Activated CD4-positive, alpha-beta T cell treated with anti-CD3 and anti-CD28 coated beads, Interleukin-2, amount 10 ng/mL, durations not matched to agents 24 days and 14 days (primary cell): Measurements from ENCODE around the gene CKB. TPM values are rescaled to one million over a fixed set of nuclear protein-coding genes. Genes with fewer than 3 reads are reported as not detected.

Experiments
- DNase-seq: peaks from one replicate; pipeline ENCODE4 v3.0.0; 2022
- H3K27ac Mint-ChIP-seq: one replicate; pipeline ENCODE4 v1.8.0; 2022; ENCODE audit warnings: mild to moderate bottlenecking, mixed read lengths
- H3K27me3 Mint-ChIP-seq: one replicate; pipeline ENCODE4 v1.8.0; 2022; ENCODE audit warnings: mixed read lengths
- H3K36me3 Mint-ChIP-seq: one replicate; pipeline ENCODE4 v1.8.0; 2022; ENCODE audit warnings: low read depth, mild to moderate bottlenecking, mixed read lengths
- H3K4me1 Mint-ChIP-seq: one replicate; pipeline ENCODE4 v1.8.0; 2021; ENCODE audit warnings: mixed read lengths
- H3K4me3 Mint-ChIP-seq: one replicate; pipeline ENCODE4 v1.8.0; 2022; ENCODE audit warnings: mild to moderate bottlenecking, moderate library complexity, mixed read lengths
- H3K9me3 Mint-ChIP-seq: one replicate; pipeline ENCODE4 v1.8.0; 2021; ENCODE audit warnings: mixed read lengths
- intact Hi-C: fragments of 100-400 bp; cut with micrococcal nuclease; formaldehyde crosslinking; loops from one replicate; pipeline ENCODE4 v1.15.1; 2023
- total RNA-seq: library from RNA; stranded (reverse); gene quantifications from 2 replicates; pipeline ENCODE4 v1.2.3, GENCODE V29; 2022

CKB gene
- total RNA-seq, 1 donor from 2014 or later = 21.1 TPM

GRCh38 chr14:103556946-103557758, 34.5 kb upstream of the CKB start:
- Mint-ChIP-seq H3K4me1 (peaks cover 31% of the 10 kb centered on the region), H3K27ac (no peak overlapping the region), H3K9me3 (no peaks in the 10 kb centered on the region), H3K4me3 (no peak overlapping the region), H3K36me3 (peaks cover 36% of the 10 kb centered on the region), H3K27me3 (no peaks in the 10 kb centered on the region)
- intact Hi-C loops = no loop called here
- DNase-seq = no peak

- Mint-ChIP-seq H3K27me3 (no peaks in the 10 kb centered on the region), H3K4me3 (no peak overlapping the region), H3K4me1 (peaks cover 19% of the 10 kb centered on the region), H3K9me3 (no peaks in the 10 kb centered on the region), H3K27ac (no peak overlapping the region), H3K36me3 (peaks cover 28% of the 10 kb centered on the region)
- DNase-seq = peak; percentile 52
- intact Hi-C loops = no loop called here
These were observed 33.1 kb upstream of the CKB start for GRCh38 chr14:103555559-103556337.

- intact Hi-C loops = no loop called here
- Mint-ChIP-seq H3K4me1 (no peaks in the 10 kb centered on the region), H3K4me3 (no peak overlapping the region), H3K27me3 (no peaks in the 10 kb centered on the region), H3K36me3 (peaks cover 4% of the 10 kb centered on the region), H3K27ac (no peak overlapping the region), H3K9me3 (no peaks in the 10 kb centered on the region)
- DNase-seq = no peak
These were observed 30.2 kb upstream of the CKB start for GRCh38 chr14:103552846-103553210.

GRCh38 chr14:103552011-103552845, 29.6 kb upstream of the CKB start:
- Mint-ChIP-seq H3K36me3 (peaks cover 2% of the 10 kb centered on the region), H3K4me3 (no peak overlapping the region), H3K4me1 (no peaks in the 10 kb centered on the region), H3K27me3 (no peaks in the 10 kb centered on the region), H3K27ac (no peak overlapping the region), H3K9me3 (no peaks in the 10 kb centered on the region)
- DNase-seq = no peak
- intact Hi-C loops = no loop called here

GRCh38 chr14:103551338-103551762, 28.7 kb upstream of the CKB start:
- H3K9me3 Mint-ChIP-seq = no peaks in the 10 kb centered on the region
- H3K36me3 Mint-ChIP-seq = peaks cover 2% of the 10 kb centered on the region
- no peaks in the 10 kb centered on the region for H3K27me3 Mint-ChIP-seq
- DNase-seq = no peak
- intact Hi-C loops = no loop called here
- H3K4me1 Mint-ChIP-seq = no peaks in the 10 kb centered on the region
- H3K27ac Mint-ChIP-seq = no peak overlapping the region
- H3K4me3 Mint-ChIP-seq = no peak overlapping the region

GRCh38 chr14:103550451-103551337, 28.1 kb upstream of the CKB start:
- DNase-seq = no peak
- H3K36me3 Mint-ChIP-seq = peaks cover 2% of the 10 kb centered on the region
- no peaks in the 10 kb centered on the region for H3K4me1 Mint-ChIP-seq
- H3K9me3 Mint-ChIP-seq = no peaks in the 10 kb centered on the region
- no peaks in the 10 kb centered on the region for H3K27me3 Mint-ChIP-seq
- H3K4me3 Mint-ChIP-seq = no peak overlapping the region
- H3K27ac Mint-ChIP-seq = no peak overlapping the region
- intact Hi-C loops = no loop called here

GRCh38 chr14:103549361-103550311, 27.0 kb upstream of the CKB start:
- Mint-ChIP-seq H3K4me3 (no peak overlapping the region), H3K27ac (no peak overlapping the region), H3K9me3 (no peaks in the 10 kb centered on the region), H3K27me3 (no peaks in the 10 kb centered on the region), H3K36me3 (peaks cover under 1% of the 10 kb centered on the region), H3K4me1 (no peaks in the 10 kb centered on the region)
- intact Hi-C loops = no loop called here
- no peak for DNase-seq

GRCh38 chr14:103548463-103549351, 26.1 kb upstream of the CKB start:
- DNase-seq = no peak
- Mint-ChIP-seq H3K27me3 (no peaks in the 10 kb centered on the region), H3K4me3 (no peak overlapping the region), H3K36me3 (no peaks in the 10 kb centered on the region), H3K9me3 (no peaks in the 10 kb centered on the region), H3K4me1 (no peaks in the 10 kb centered on the region), H3K27ac (no peak overlapping the region)
- intact Hi-C loops = no loop called here

- Mint-ChIP-seq H3K27me3 (no peaks in the 10 kb centered on the region), H3K4me1 (no peaks in the 10 kb centered on the region), H3K27ac (no peak overlapping the region), H3K4me3 (no peak overlapping the region), H3K9me3 (no peaks in the 10 kb centered on the region), H3K36me3 (no peaks in the 10 kb centered on the region)
- DNase-seq = no peak
- intact Hi-C loops = no loop called here
These were observed 25.4 kb upstream of the CKB start for GRCh38 chr14:103547941-103548462.

- H3K4me1 Mint-ChIP-seq = no peaks in the 10 kb centered on the region
- no peak overlapping the region for H3K4me3 Mint-ChIP-seq
- no peak for DNase-seq
- intact Hi-C loops = no loop called here
- no peak overlapping the region for H3K27ac Mint-ChIP-seq
- H3K27me3 Mint-ChIP-seq = no peaks in the 10 kb centered on the region
- H3K36me3 Mint-ChIP-seq = no peaks in the 10 kb centered on the region
- no peaks in the 10 kb centered on the region for H3K9me3 Mint-ChIP-seq
These were observed 24.9 kb upstream of the CKB start for GRCh38 chr14:103547455-103547940.

- DNase-seq = peak; percentile 93
- H3K4me3 Mint-ChIP-seq = no peak overlapping the region
- H3K27ac Mint-ChIP-seq = no peak overlapping the region
- no peaks in the 10 kb centered on the region for H3K4me1 Mint-ChIP-seq
- no peaks in the 10 kb centered on the region for H3K27me3 Mint-ChIP-seq
- H3K9me3 Mint-ChIP-seq = no peaks in the 10 kb centered on the region
- intact Hi-C loops = loop anchor here (1.0 kb wide), 2 partner anchors 29 to 47 kb away; no protein-coding TSS in a partner anchor
- no peaks in the 10 kb centered on the region for H3K36me3 Mint-ChIP-seq
These were observed 24.2 kb upstream of the CKB start for GRCh38 chr14:103546652-103547454.
